Epithelial cell of proximal tubule (primary cell): ENCODE data around the gene ADGRD1. TPM values are rescaled to one million over a fixed set of nuclear protein-coding genes. Genes with fewer than 3 reads are reported as not detected.

Source experiments
- DNase-seq: peaks from one replicate; pipeline ENCODE4 v3.0.0-alpha.2; 2011; ENCODE audit warnings: low read depth
- H3K4me3 ChIP-seq: 2 replicates; pipeline ENCODE4 v1.5.1; 2011; ENCODE audit warnings: low read depth, mild to moderate bottlenecking, low read length
- CTCF ChIP-seq: conservative IDR thresholded peaks from 2 replicates; pipeline ENCODE4 v1.5.1; 2012; ENCODE audit warnings: low read depth, mild to moderate bottlenecking, low read length
- total RNA-seq: library from RNA; depleted of rRNA; stranded (reverse); fragments of >200 nt; gene quantifications from 2 replicates; pipeline ENCODE4 v1.2.3, GENCODE V29; 2015

ADGRD1 gene
- total RNA-seq, 1 donor from 2014 or later: not detected

GRCh38 chr12:131028587-131029338, 75.1 kb downstream of the ADGRD1 start:
- DNase-seq: no peak
- TF ChIP-seq CTCF: no peak
- no peak overlapping the region for H3K4me3 ChIP-seq

DNA sequence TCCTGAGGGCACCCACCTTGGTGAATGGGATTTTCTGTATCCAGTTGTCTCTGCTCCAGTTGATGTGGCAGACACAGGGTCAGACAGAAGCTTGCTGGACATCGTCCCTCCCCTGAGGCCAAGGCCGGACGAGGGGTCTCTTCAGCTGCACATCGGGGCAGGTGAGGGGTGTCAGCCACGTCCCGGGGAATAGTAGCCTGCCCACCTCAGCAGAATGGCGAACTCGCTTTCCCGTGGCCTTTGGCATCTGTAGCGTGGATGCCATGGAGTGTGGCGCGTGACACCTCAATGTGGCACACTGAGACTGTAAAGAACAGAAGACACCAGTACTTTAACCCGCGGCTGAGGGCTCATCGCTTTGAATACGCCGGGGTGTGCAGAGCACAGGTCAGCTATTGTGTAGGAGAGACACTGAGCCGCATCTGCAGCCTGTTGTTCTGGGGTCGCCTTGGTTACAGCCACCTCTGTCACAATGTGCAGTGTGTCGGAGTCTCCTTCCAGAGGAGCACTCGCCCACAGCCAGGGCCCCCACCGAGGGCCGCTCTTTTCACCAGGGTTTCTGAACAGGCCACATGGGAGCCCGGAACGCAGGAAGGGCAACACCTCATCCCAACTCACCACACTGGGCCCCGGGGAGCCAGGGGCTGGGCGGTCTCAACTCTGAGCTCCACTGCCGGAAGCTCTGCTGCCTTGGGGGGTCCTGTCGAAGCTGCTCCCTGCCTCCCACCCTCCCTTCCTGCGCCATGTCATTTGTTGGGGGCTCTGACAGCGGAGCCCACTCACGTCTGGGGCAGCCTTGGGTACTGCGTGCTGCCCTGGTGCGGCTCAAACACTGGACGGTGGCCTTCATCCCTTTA, 77.0 kb downstream of the ADGRD1 start:
- no peak overlapping the region for H3K4me3 ChIP-seq
- DNase-seq: no peak
- no peak for TF ChIP-seq CTCF

- DNase-seq: no peak
- H3K4me3 ChIP-seq: no peak overlapping the region
- no peak for TF ChIP-seq CTCF
Observed at GRCh38 chr12:131032082-131032750, 78.5 kb downstream of the ADGRD1 start.

DNA sequence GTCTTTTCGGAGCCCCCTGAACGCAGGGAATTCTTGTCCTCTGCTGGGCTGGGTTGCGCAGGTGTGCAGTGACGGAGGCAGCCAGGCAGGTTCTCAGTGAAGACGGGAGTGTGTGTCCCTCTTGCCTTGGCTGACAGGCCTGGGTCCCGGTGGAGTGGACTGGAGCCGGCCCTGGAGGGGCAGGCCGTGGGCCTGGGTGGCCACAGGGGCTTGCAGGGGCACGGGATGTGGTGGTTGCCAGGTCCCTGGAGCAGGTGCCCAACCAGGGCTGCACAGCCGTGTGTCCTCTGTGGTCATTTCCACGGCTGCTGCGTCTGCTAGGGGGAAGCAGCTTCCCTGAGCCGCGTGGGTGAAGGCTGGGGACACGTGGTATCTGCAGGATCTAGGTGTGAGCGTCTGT, 79.8 kb downstream of the ADGRD1 start:
- TF ChIP-seq CTCF: no peak
- no peak overlapping the region for H3K4me3 ChIP-seq
- no peak for DNase-seq

- H3K4me3 ChIP-seq: no peak overlapping the region
- no peak for TF ChIP-seq CTCF
- DNase-seq: no peak
Observed at GRCh38 chr12:131033886-131034482, 80.3 kb downstream of the ADGRD1 start.

DNA sequence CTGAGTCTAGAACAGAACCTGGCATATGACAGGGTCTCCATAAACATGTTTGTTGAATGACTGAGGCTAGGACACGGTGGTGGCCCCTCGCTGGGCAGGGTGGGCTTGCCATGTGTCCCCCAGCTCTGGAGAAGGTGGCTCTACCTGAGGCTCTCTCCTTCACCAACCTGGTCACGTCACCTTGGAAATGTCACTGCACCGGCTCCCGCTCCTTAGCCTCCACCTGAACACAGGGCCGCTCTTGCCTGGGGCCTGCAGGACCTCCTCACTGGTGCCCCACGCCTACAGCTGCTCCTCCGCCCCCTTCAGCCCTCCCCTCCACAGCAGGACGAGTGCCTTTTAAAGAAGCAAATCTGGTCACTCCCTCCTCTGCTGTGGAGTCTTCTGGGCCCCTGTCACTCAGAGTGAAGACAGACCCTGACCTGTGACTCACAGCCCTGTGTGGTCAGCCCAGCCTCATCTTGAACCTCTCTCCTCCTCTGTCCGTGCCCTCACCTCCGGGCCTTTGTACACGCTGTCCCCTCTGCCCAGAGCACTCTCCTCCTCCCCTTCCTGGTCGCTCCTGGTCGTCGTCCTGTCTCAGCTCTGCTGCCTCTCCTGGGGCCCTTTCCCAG, 81.0 kb downstream of the ADGRD1 start:
- DNase-seq: no peak
- TF ChIP-seq CTCF: no peak
- H3K4me3 ChIP-seq: no peak overlapping the region
